Effector memory CD8-positive, alpha-beta T cell (primary cell): ENCODE results near the gene TOM1L1.
"Not testable (repeated sequence)": the region's sequence is repeated elsewhere in the genome, so short reads cannot be mapped to it uniquely, and the experiment has no call there.

Experiments
- ATAC-seq: fragments of 150-1000 bp; cut with Tn5 transposase; replicated peaks from 2 replicates; pipeline ENCODE4 v1.10.0; 2021; ENCODE audit warnings: mild to moderate bottlenecking, moderate library complexity
- DNase-seq, 3 experiments: peaks; one replicate each; pipeline ENCODE4 v3.0.0; 2021
- H3K27ac Mint-ChIP-seq, 2 donors: one replicate each; pipeline ENCODE4 v1.8.0; 2022; ENCODE audit warnings: mild to moderate bottlenecking in 2 of 2, mixed read lengths in 2 of 2, moderate library complexity in 2 of 2
- H3K27me3 Mint-ChIP-seq, 2 donors: one replicate each; pipeline ENCODE4 v1.8.0; 2022; ENCODE audit warnings: mixed read lengths in 2 of 2
- H3K36me3 Mint-ChIP-seq: one replicate; pipeline ENCODE4 v1.8.0; 2022; ENCODE audit warnings: mild to moderate bottlenecking, moderate library complexity, mixed read lengths; ENCODE audit not compliant: insufficient read depth
- H3K4me1 Mint-ChIP-seq, 2 donors: one replicate each; pipeline ENCODE4 v1.8.0; 2022; ENCODE audit warnings: low read depth in 2 of 2, mixed read lengths in 2 of 2
- H3K4me3 Mint-ChIP-seq, 2 donors: one replicate each; pipeline ENCODE4 v1.8.0; 2022; ENCODE audit warnings: mild to moderate bottlenecking in 2 of 2, mixed read lengths in 2 of 2, moderate library complexity in 2 of 2
- H3K9me3 Mint-ChIP-seq, 2 donors: one replicate each; pipeline ENCODE4 v1.8.0; 2022; ENCODE audit warnings: mixed read lengths in 2 of 2
- total RNA-seq, 9 experiments: gene quantifications; one replicate each; lab custom pipeline; 2026; lab: John Stamatoyannopoulos, UW

The TOM1L1 gene
- total RNA-seq = 0 to 2.8 (median 0.13) reads per million in 9 experiments

- no peak for DNase-seq
- H3K27me3 Mint-ChIP-seq = peaks cover 48% of the 10 kb centered on the region in 2 donors
- H3K4me1 Mint-ChIP-seq = no peaks in the 10 kb centered on the region
- no peaks in the 10 kb centered on the region for H3K9me3 Mint-ChIP-seq
- no peak within 1 kb of the TSS for H3K4me3 Mint-ChIP-seq
- no peaks in the 10 kb centered on the region for H3K36me3 Mint-ChIP-seq
- ATAC-seq = no peak
- no peak within 1 kb of the TSS for H3K27ac Mint-ChIP-seq
Observed at GRCh38 chr17:54900457-54901229, at the start of gene TOM1L1. Gene TOM1L1 (plus strand): TSS chr17:54900852. CDS start chr17:54900866, 14 bp downstream.

GRCh38 chr17:54859187-54859586 is 41.5 kb upstream of the TOM1L1 start:
- H3K27ac Mint-ChIP-seq = no peak overlapping the region
- ATAC-seq = no peak
- peaks cover 5 to 14% of the 10 kb centered on the region in 2 donors for H3K27me3 Mint-ChIP-seq
- H3K9me3 Mint-ChIP-seq = no peaks in the 10 kb centered on the region
- no peak for DNase-seq
- H3K4me3 Mint-ChIP-seq = no peak overlapping the region
- H3K36me3 Mint-ChIP-seq = no peaks in the 10 kb centered on the region
- H3K4me1 Mint-ChIP-seq = no peaks in the 10 kb centered on the region

- Mint-ChIP-seq H3K27ac (no peak overlapping the region), H3K4me1 (no peaks in the 10 kb centered on the region), H3K27me3 (peaks cover 16 to 31% of the 10 kb centered on the region in 2 donors), H3K9me3 (no peaks in the 10 kb centered on the region), H3K4me3 (no peak overlapping the region), H3K36me3 (no peaks in the 10 kb centered on the region)
- DNase-seq (no peak), ATAC-seq (no peak)
Observed at GRCh38 chr17:54860617-54861470, 39.8 kb upstream of the TOM1L1 start.

GRCh38 chr17:54861471-54861983 is 39.1 kb upstream of the TOM1L1 start:
- ATAC-seq (no peak), DNase-seq (no peak)
- no peak overlapping the region for H3K4me3 Mint-ChIP-seq
- peaks cover 16 to 33% of the 10 kb centered on the region in 2 donors for H3K27me3 Mint-ChIP-seq
- H3K27ac Mint-ChIP-seq = no peak overlapping the region
- H3K36me3 Mint-ChIP-seq = no peaks in the 10 kb centered on the region
- no peaks in the 10 kb centered on the region for H3K4me1 Mint-ChIP-seq
- no peaks in the 10 kb centered on the region for H3K9me3 Mint-ChIP-seq

- no peak overlapping the region for H3K27ac Mint-ChIP-seq
- H3K9me3 Mint-ChIP-seq = no peaks in the 10 kb centered on the region
- ATAC-seq = no peak
- no peaks in the 10 kb centered on the region for H3K4me1 Mint-ChIP-seq
- DNase-seq = no peak
- H3K36me3 Mint-ChIP-seq = no peaks in the 10 kb centered on the region
- peaks cover 16 to 32% of the 10 kb centered on the region in 2 donors for H3K27me3 Mint-ChIP-seq
- no peak overlapping the region for H3K4me3 Mint-ChIP-seq
Observed at GRCh38 chr17:54863176-54863575, 37.5 kb upstream of the TOM1L1 start.

- Mint-ChIP-seq H3K9me3 (no peaks in the 10 kb centered on the region), H3K4me3 (no peak overlapping the region), H3K27ac (no peak overlapping the region), H3K4me1 (no peaks in the 10 kb centered on the region), H3K27me3 (peaks cover 16 to 25% of the 10 kb centered on the region in 2 donors), H3K36me3 (no peaks in the 10 kb centered on the region)
- no peak for DNase-seq
- ATAC-seq = no peak
Observed at GRCh38 chr17:54864070-54864469, 36.6 kb upstream of the TOM1L1 start.

GRCh38 chr17:54864636-54865356 is 35.9 kb upstream of the TOM1L1 start:
- no peak overlapping the region for H3K4me3 Mint-ChIP-seq
- no peaks in the 10 kb centered on the region for H3K9me3 Mint-ChIP-seq
- ATAC-seq (no peak), DNase-seq (no peak)
- H3K27me3 Mint-ChIP-seq = peaks cover 16 to 25% of the 10 kb centered on the region in 2 donors
- H3K4me1 Mint-ChIP-seq = no peaks in the 10 kb centered on the region
- no peak overlapping the region for H3K27ac Mint-ChIP-seq
- H3K36me3 Mint-ChIP-seq = no peaks in the 10 kb centered on the region

- Mint-ChIP-seq H3K4me1 (no peaks in the 10 kb centered on the region), H3K36me3 (no peaks in the 10 kb centered on the region), H3K27ac (no peak overlapping the region), H3K4me3 (no peak overlapping the region), H3K27me3 (peaks cover 16 to 21% of the 10 kb centered on the region in 2 donors), H3K9me3 (no peaks in the 10 kb centered on the region)
- ATAC-seq (no peak), DNase-seq (no peak)
Observed at GRCh38 chr17:54867634-54868033, 33.0 kb upstream of the TOM1L1 start.

- Mint-ChIP-seq H3K4me3 (no peak overlapping the region), H3K27me3 (peaks cover 0 to 14% of the 10 kb centered on the region in 2 donors), H3K36me3 (no peaks in the 10 kb centered on the region), H3K4me1 (no peaks in the 10 kb centered on the region), H3K27ac (no peak overlapping the region), H3K9me3 (no peaks in the 10 kb centered on the region)
- ATAC-seq (no peak), DNase-seq (no peak)
Observed at GRCh38 chr17:54870671-54871175, 29.9 kb upstream of the TOM1L1 start.

GRCh38 chr17:54875906-54876305 is 24.7 kb upstream of the TOM1L1 start:
- ATAC-seq, H3K36me3 Mint-ChIP-seq, H3K9me3 Mint-ChIP-seq, H3K27ac Mint-ChIP-seq, H3K4me1 Mint-ChIP-seq, DNase-seq, H3K4me3 Mint-ChIP-seq: not testable (repeated sequence)
- peaks cover 10 to 27% of the 10 kb centered on the region in 2 donors for H3K27me3 Mint-ChIP-seq

GRCh38 chr17:54876656-54877195 is 23.9 kb upstream of the TOM1L1 start:
- Mint-ChIP-seq H3K4me1 (no peaks in the 10 kb centered on the region), H3K4me3 (no peak overlapping the region), H3K27ac (no peak overlapping the region), H3K36me3 (no peaks in the 10 kb centered on the region), H3K27me3 (peaks cover 10 to 27% of the 10 kb centered on the region in 2 donors), H3K9me3 (peaks cover 0 to 4% of the 10 kb centered on the region in 2 donors)
- DNase-seq (no peak), ATAC-seq (no peak)

- Mint-ChIP-seq H3K27me3 (peaks cover 10 to 12% of the 10 kb centered on the region in 2 donors), H3K9me3 (peaks cover 0 to 4% of the 10 kb centered on the region in 2 donors), H3K27ac (no peak overlapping the region), H3K4me3 (no peak overlapping the region), H3K36me3 (peaks cover 2% of the 10 kb centered on the region), H3K4me1 (no peaks in the 10 kb centered on the region)
- no peak for DNase-seq
- ATAC-seq = no peak
Observed at GRCh38 chr17:54881255-54881972, 19.2 kb upstream of the TOM1L1 start.
